HEK293 (cell line): ENCODE measurements around the gene RAP1A.

Experiments used
- CTCF ChIP-seq: fragments of 450-650 bp; formaldehyde crosslinking; IDR thresholded peaks from 2 replicates; pipeline ENCODE4 v1.5.1; 2016; ENCODE audit warnings: missing biosample characterization, missing genetic modification characterization
- MEIS1 ChIP-seq: sonication (generic); formaldehyde crosslinking; IDR thresholded peaks from 2 replicates; pipeline ENCODE4 v1.8.1; 2022; ENCODE audit warnings: missing genetic modification reagents, mild to moderate bottlenecking, borderline replicate concordance
- ZNF24 ChIP-seq: fragments of 450-650 bp; formaldehyde crosslinking; IDR thresholded peaks from 2 replicates; pipeline ENCODE4 v1.5.1; 2016; ENCODE audit warnings: missing biosample characterization, missing genetic modification characterization
- ZNF580 ChIP-seq: fragments of 450-650 bp; formaldehyde crosslinking; IDR thresholded peaks from 2 replicates; pipeline ENCODE4 v1.5.1; 2016; ENCODE audit warnings: missing biosample characterization, missing genetic modification characterization
- ZNF677 ChIP-seq: fragments of 450-650 bp; IDR thresholded peaks from 2 replicates; pipeline ENCODE4 v1.5.0; 2018; ENCODE audit warnings: missing biosample characterization, mild to moderate bottlenecking, missing genetic modification characterization, moderate library complexity
- TF ChIP-seq, protein P1 (sequence below): fragments of 450-650 bp; formaldehyde crosslinking; IDR thresholded peaks from 2 replicates; pipeline ENCODE4 v1.5.1; 2016; ENCODE audit warnings: missing biosample characterization, missing genetic modification characterization
- TF ChIP-seq, protein P2 (sequence below): fragments of 450-650 bp; formaldehyde crosslinking; IDR thresholded peaks from 2 replicates; pipeline ENCODE4 v1.5.1; 2016; ENCODE audit warnings: missing biosample characterization, missing genetic modification characterization

GRCh38 chr1:111717450-111717849 is 97.9 kb downstream of the RAP1A start:
- TF ChIP-seq, protein P1, sequence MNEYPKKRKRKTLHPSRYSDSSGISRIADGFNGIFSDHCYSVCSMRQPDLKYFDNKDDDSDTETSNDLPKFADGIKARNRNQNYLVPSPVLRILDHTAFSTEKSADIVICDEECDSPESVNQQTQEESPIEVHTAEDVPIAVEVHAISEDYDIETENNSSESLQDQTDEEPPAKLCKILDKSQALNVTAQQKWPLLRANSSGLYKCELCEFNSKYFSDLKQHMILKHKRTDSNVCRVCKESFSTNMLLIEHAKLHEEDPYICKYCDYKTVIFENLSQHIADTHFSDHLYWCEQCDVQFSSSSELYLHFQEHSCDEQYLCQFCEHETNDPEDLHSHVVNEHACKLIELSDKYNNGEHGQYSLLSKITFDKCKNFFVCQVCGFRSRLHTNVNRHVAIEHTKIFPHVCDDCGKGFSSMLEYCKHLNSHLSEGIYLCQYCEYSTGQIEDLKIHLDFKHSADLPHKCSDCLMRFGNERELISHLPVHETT (tag by site-specific recombination) = no peak
- TF ChIP-seq ZNF677 (tag by site-specific recombination) = no peak
- no peak for TF ChIP-seq CTCF (tag by site-specific recombination)
- no peak for TF ChIP-seq ZNF24
- TF ChIP-seq, protein P2, sequence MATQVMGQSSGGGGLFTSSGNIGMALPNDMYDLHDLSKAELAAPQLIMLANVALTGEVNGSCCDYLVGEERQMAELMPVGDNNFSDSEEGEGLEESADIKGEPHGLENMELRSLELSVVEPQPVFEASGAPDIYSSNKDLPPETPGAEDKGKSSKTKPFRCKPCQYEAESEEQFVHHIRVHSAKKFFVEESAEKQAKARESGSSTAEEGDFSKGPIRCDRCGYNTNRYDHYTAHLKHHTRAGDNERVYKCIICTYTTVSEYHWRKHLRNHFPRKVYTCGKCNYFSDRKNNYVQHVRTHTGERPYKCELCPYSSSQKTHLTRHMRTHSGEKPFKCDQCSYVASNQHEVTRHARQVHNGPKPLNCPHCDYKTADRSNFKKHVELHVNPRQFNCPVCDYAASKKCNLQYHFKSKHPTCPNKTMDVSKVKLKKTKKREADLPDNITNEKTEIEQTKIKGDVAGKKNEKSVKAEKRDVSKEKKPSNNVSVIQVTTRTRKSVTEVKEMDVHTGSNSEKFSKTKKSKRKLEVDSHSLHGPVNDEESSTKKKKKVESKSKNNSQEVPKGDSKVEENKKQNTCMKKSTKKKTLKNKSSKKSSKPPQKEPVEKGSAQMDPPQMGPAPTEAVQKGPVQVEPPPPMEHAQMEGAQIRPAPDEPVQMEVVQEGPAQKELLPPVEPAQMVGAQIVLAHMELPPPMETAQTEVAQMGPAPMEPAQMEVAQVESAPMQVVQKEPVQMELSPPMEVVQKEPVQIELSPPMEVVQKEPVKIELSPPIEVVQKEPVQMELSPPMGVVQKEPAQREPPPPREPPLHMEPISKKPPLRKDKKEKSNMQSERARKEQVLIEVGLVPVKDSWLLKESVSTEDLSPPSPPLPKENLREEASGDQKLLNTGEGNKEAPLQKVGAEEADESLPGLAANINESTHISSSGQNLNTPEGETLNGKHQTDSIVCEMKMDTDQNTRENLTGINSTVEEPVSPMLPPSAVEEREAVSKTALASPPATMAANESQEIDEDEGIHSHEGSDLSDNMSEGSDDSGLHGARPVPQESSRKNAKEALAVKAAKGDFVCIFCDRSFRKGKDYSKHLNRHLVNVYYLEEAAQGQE (tag by site-specific recombination) = no peak
- no peak for TF ChIP-seq ZNF580 (tag by site-specific recombination)
- no peak for TF ChIP-seq MEIS1
